Activated CD8-positive, alpha-beta memory T cell treated with anti-CD3 and anti-CD28 coated beads for 4 hours (primary cell): ENCODE data around the gene NOS1AP.

ENCODE experiments used
- DNase-seq, 2 donors: peaks; one replicate each; pipeline ENCODE4 v3.0.0-alpha.2; 2020; ENCODE audit warnings: low read depth in 2 of 2

Gene NOS1AP

GRCh38 chr1:162293073-162293692 lies 223.7 kb downstream of the NOS1AP start:
- DNase-seq, result no peak

- no peak for DNase-seq
These were observed 224.5 kb downstream of the NOS1AP start for GRCh38 chr1:162294015-162294414.

GRCh38 chr1:162297208-162297607 lies 227.7 kb downstream of the NOS1AP start:
- DNase-seq, result peak in 1 of 2 donors; percentile 0

GRCh38 chr1:162298266-162298665 lies 228.8 kb downstream of the NOS1AP start:
- no peak for DNase-seq

GRCh38 chr1:162299018-162299417 lies 229.5 kb downstream of the NOS1AP start:
- DNase-seq, result no peak

GRCh38 chr1:162300057-162300917 lies 230.8 kb downstream of the NOS1AP start:
- DNase-seq, result no peak

GRCh38 chr1:162301696-162302095 lies 232.2 kb downstream of the NOS1AP start:
- no peak for DNase-seq

GRCh38 chr1:162302306-162303003 lies 233.0 kb downstream of the NOS1AP start:
- no peak for DNase-seq

- DNase-seq, result no peak
These were observed 233.5 kb downstream of the NOS1AP start for GRCh38 chr1:162303004-162303344.

- no peak for DNase-seq
These were observed 235.2 kb downstream of the NOS1AP start for GRCh38 chr1:162304736-162305135.

GRCh38 chr1:162305969-162306368 lies 236.5 kb downstream of the NOS1AP start:
- no peak for DNase-seq

- DNase-seq, result no peak
These were observed 240.8 kb downstream of the NOS1AP start for GRCh38 chr1:162310337-162310736.

- DNase-seq, result no peak
These were observed 244.7 kb downstream of the NOS1AP start for GRCh38 chr1:162314206-162314605.

GRCh38 chr1:162315673-162316072 lies 246.2 kb downstream of the NOS1AP start:
- no peak for DNase-seq

- DNase-seq, result no peak
These were observed 246.7 kb downstream of the NOS1AP start for GRCh38 chr1:162316187-162316586.

- no peak for DNase-seq
These were observed 248.1 kb downstream of the NOS1AP start for GRCh38 chr1:162317621-162318020.

GRCh38 chr1:162319493-162320175 lies 250.1 kb downstream of the NOS1AP start:
- no peak for DNase-seq

GRCh38 chr1:162321809-162322422 lies 252.4 kb downstream of the NOS1AP start:
- DNase-seq, result no peak

GRCh38 chr1:162323023-162323422 lies 253.5 kb downstream of the NOS1AP start:
- no peak for DNase-seq

- no peak for DNase-seq
These were observed 254.9 kb downstream of the NOS1AP start for GRCh38 chr1:162324396-162324795.

GRCh38 chr1:162326559-162326958 lies 257.1 kb downstream of the NOS1AP start:
- no peak for DNase-seq
